Heart left ventricle (tissue), 13 donors: ENCODE data around the gene SLC30A5.

ENCODE experiments used
- POLR2A ChIP-seq, 2 donors: fragments of 450-650 bp; IDR thresholded peaks; one replicate each; pipeline ENCODE4 v1.6.1; 2017; ENCODE audit warnings: antibody characterized with exemption in 2 of 2, mild to moderate bottlenecking in 2 of 2, moderate library complexity in 2 of 2
- TF ChIP-seq, protein P1 (sequence below), 12 donors: fragments of 200-600 bp; sonication (generic) in 4 of 12; IDR thresholded peaks; one replicate each; pipeline versions ENCODE4 v1.5.0 to v1.8.0; 2018 to 2022; ENCODE audit warnings: antibody characterized with exemption in 12 of 12, mild to moderate bottlenecking in 5 of 12
- donor health status: ischemic (EF 13 %, LVEDD 7.1; RV severe dilation, severe dysfunction).
- donor health status: DM: no; HTN: yes; CAD: no.
- donor health status: DM: no; HTN: no; CAD: no.
- donor health status: ischemic (EF 25% LVEDD 6.9; RV normal size, moderate dysfunction).
- donor health status: ischemic (EF 25% LVEDD 5.7; RV mildly dilated, moderate dysfunction).
- donor health status: ischemic (EF 35%, LVEDD 5.7; RV mildly dilated, moderate dysfunction).
- donor health status: nonischemic (EF 11% LVEDD 7.7; RV severe dilation, severe dysfunction).
- donor health status: DM: yes; HTN: yes; CAD: no.
- donor health status: PGD.
- donor health status: ischemic (EF 29% LVEDD 5.4; RV normal size, mild dysfunction).
- donor health status: nonischemic (EF 23%, LVEDD 6.1; RV moderate dilation, normal function).

DNA sequence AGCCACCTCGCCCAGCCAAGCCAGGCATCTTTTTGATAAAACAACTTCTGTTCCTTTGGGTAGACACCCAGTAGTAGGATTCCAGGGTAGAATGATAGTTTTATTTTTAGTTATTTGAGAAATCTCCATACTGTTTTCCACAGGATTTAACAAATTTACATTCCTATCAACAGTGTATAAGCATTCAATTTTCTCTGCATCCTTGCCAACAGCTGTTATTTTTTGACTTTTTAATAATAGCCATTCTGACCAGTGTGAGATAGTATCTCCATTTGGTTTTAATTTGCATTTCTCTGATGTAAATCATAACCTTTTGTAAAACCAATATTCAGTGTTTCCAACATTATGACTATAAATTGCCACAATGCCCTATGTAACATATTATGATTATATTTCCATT is 45.0 kb downstream of the SLC30A5 start:
- TF ChIP-seq, protein P1, sequence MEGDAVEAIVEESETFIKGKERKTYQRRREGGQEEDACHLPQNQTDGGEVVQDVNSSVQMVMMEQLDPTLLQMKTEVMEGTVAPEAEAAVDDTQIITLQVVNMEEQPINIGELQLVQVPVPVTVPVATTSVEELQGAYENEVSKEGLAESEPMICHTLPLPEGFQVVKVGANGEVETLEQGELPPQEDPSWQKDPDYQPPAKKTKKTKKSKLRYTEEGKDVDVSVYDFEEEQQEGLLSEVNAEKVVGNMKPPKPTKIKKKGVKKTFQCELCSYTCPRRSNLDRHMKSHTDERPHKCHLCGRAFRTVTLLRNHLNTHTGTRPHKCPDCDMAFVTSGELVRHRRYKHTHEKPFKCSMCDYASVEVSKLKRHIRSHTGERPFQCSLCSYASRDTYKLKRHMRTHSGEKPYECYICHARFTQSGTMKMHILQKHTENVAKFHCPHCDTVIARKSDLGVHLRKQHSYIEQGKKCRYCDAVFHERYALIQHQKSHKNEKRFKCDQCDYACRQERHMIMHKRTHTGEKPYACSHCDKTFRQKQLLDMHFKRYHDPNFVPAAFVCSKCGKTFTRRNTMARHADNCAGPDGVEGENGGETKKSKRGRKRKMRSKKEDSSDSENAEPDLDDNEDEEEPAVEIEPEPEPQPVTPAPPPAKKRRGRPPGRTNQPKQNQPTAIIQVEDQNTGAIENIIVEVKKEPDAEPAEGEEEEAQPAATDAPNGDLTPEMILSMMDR (IDR thresholded peaks at IDR 0.05): no peak
- no peak for TF ChIP-seq POLR2A (IDR thresholded peaks at IDR 0.05)
